HG03025 (cell line): ENCODE measurements around the gene KCNMA1.

Source experiments
- ATAC-seq: cut with Tn5 transposase; IDR thresholded peaks from one replicate; pipeline ENCODE4 v1.9.1; 2021; ENCODE audit warnings: mild to moderate bottlenecking, moderate library complexity; ENCODE audit not compliant: unreplicated experiment, low FRiP score

KCNMA1 gene

DNA sequence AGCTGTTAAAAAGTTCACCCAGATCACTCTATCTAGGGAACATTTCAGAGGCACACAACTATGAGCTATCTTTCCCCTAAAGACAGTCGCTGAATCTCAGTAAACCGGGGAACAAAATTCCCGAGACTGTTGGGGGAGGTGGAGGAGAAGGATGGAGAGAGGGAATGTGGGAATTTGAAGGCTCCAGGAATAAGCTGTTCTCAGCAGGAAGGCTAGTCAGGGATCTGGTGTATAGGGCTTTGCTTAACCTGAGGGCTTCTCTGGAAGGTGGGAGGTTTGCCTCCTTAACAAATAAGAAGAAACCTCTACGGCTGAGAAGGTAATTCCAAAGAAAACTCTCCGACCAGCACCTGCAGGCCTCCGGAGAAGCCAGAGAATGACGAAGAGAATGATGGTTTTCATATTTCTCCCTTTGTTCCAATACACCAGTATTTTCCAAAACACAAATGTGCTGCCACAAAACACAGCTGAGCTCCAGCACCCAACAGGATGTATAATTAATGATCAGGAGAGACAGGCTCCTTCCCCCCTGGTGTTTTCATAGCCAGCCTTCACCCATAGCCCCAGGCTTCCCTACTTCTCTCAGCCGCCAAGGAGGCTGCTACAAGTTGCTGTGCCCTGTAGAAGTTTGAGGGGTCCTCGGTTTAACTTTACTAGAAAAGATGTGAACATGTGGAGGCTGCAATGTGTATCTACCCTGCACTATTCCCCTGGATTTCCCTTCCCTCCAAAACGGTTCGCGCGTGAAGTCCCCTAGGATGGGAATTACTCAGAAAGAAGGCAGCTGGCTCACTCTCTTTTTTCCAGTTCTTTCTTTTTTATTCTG, 2.0 kb downstream of the KCNMA1 start:
- no peak for ATAC-seq

DNA sequence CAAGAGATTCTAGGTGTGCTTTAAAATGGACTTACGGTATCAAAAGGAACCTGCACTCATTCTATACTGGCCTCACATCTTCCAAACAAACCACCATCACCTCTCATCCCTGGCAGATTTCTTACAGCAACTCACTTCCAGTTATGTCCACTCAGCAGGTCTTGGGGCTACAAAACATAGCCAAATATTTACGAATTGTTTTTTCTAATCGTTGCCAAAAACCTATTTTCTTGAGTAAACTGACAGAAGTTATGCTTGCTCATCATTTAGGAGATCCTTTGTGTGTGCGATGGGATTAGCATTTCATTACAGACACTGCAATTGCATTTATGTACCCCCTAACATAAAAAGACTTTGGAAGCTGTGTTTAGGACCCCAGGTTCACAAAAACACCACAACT, 2.7 kb downstream of the KCNMA1 start:
- no peak for ATAC-seq

GRCh38 chr10:77633376-77633775, 4.2 kb downstream of the KCNMA1 start:
- no peak for ATAC-seq

GRCh38 chr10:77631241-77631640, 6.4 kb downstream of the KCNMA1 start:
- no peak for ATAC-seq

GRCh38 chr10:77630507-77630848, 7.1 kb downstream of the KCNMA1 start:
- no peak for ATAC-seq

DNA sequence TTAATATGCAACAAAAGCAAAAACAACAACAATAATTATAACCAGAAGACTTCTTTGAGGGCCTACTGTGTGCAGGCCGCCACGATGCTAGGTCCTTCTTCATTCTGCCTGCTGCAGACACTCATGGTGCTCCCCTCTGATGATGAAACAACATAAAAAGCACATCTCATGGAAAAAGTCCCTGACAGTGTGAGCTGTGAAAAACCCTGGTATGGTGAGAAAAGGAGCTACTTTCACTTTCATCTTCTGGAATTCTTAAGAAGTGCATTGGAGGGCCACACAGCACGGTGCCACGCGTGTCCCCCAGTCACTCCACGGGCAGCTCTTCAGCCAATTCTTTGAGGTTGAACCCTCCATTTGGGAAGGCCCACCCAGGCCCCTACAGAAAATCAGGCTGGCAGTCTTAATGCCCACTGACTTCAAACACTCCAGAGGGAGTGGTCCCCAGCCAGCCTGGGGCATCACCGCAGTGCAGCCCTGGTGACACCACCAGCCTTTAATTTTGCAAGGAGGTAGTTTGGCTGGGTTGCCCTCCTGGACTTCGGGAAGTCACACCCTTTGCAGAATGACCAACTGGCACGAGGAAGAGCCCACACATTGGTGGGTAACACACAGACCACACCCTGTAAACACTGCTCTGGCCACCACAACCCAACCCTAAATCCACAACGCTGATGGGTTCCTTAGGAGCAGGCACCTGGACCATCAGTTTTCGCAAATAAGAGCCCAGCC, 7.7 kb downstream of the KCNMA1 start:
- ATAC-seq, result no peak

- ATAC-seq, result no peak
Observed at GRCh38 chr10:77628906-77629730, 8.5 kb downstream of the KCNMA1 start.

DNA sequence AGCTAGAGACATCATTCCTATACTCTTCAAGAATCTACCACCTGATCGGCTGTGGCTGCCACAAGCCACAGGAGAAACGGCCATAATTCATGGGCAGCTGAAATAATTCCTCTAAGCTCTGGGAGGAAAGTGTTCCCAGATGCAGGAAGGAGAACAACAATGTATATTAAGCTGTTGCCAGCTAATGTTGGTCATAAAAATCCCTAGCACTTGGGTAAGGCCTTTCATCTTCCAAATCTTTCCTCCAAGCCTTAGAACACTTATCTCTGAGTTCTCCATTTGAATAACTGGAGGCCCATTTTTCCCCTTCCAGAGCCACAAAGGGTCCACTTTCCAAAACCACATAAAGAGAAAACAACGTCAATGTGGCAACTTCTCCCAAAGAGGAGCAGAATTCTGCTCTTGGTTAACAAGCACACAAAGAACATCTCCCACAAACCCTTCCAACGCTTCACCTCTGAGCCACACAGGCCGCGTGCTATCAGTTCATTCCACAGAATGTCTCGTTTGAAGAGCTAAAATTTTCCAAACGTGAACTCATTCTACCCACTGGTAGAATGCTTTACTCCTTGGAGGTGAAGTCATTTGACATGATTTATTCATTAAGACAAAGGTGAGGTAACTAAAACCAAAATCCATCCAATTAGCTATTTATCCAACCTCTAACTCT, 11.2 kb downstream of the KCNMA1 start:
- ATAC-seq, result no peak

GRCh38 chr10:77625379-77625778, 12.2 kb downstream of the KCNMA1 start:
- no peak for ATAC-seq

GRCh38 chr10:77622889-77623291, 14.7 kb downstream of the KCNMA1 start:
- peak; percentile 51 for ATAC-seq

DNA sequence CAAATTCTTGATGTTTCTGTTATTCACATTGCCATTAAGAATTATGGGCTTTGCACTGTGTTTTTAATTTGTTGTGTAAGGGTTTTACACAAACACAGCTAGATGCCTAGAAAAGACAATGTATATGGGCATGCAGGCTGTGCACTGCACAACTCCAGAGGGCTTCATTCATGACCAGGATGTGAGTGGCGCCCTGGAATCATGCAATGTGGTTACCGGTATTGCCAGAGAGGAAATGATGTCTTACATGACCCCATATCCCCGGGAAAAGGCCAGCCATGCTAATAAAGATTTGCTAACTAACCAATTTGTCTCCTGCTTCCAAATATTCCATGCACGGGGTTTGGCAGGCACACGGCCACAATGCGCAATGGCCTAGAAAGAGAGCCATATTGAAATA, 16.9 kb downstream of the KCNMA1 start:
- ATAC-seq, result no peak

GRCh38 chr10:77619964-77620703, 17.5 kb downstream of the KCNMA1 start:
- ATAC-seq, result no peak

DNA sequence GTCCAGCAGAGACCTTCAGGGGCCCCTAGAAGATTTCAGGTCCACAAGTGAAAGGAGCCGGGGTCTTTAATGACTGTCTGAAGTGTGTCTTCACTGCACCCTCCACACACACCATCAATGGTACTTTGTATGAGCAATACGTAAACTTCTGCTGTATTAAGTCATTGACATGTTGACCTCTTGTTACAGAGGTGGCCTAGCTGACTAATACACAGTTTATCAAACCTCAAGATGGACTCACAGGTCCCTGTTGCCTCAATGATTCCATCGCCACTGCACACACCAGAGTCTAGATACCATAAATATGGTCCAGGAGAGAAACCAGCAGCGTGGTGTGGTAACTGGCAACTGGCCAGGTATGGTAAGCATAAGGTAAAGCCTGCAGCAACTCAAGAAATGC, 19.5 kb downstream of the KCNMA1 start:
- ATAC-seq, result no peak

DNA sequence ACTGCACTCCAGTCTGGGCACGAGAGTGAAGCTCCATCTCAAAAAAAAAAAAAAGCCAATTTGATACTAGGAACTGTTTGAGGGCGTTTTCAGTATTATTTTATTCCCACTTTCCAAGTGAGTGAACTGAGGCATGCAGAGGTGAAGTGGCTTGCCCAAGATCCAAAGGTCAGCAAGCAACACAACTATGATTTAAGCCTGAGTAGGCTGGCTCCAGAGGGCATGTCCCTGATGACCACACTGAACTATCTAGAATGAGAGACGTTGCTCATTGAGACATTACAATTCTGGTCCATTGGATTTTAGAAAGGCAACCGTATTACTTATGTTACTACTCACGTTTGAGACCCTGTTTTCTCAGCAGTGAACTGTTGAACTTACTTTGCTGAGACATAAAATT, 20.8 kb downstream of the KCNMA1 start:
- no peak for ATAC-seq

DNA sequence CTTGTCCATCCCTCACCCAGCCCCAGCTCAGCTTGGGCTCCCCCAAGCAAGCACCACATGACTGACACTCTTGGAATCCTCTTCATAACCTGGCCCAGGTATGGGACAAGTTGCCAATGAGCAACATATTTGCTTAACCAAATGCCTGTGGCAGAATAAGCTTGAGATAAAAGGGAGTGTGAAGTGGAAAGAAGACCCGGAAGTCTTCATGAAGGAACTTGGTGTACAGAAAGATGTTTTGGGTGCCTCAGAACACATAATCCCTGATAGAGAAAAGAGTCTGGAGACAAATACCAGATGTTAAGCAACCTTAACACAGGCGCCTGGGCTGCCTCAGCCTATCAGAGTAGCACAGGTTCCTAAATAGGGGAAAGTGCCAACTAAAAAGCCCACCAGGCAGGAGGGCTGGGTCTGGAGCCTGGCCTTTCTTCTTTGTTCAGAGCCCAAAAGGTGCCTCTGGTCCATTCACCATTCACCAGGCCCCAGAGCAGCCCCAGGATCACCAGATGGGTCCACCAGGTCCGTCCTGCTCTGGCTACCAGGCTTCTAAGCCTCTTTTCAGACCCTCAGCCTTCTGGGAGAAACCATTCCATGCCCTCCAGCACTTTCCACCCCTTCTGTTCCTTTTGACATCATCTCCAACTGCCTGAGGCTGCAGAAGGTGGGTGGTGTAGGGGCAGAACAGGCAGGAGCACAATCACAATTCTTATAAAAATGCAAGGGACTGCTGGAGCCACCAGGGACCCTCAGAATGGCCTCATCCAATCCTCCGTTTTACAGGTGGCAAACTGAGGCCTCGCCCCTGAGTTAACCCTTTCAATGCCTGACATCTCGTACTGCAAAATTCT, 22.6 kb downstream of the KCNMA1 start:
- no peak for ATAC-seq

DNA sequence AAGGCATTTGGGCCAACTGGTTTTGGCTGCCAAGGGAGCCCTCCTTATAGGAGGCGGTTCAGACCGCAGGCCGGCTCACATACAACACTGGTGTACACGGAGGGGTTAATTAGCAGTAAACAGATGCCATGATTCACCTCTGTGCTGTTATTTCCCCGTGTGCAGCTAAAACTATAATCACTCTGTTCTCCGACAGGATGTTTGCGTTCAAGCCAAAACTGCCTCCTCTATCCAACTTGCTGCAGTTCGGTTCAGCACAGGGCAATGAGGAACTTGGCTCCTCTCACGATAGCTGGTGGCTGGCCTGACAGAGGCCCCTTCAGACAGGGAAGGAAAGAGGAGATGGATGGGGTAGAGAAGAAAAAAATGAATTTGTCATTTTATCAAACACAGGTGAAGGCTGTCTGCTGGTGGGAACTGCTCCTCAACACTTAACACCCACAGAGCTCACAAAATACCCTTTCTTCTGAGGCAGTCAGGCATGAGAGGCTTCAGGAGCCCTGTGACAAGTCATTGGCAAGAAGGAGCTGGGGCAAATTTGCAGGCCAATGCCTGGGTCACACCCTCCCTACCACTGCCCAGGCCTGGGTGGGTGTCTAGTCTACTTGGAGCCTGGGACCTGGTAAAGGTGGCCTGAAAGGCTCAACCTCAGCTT, 24.0 kb downstream of the KCNMA1 start:
- ATAC-seq, result no peak

DNA sequence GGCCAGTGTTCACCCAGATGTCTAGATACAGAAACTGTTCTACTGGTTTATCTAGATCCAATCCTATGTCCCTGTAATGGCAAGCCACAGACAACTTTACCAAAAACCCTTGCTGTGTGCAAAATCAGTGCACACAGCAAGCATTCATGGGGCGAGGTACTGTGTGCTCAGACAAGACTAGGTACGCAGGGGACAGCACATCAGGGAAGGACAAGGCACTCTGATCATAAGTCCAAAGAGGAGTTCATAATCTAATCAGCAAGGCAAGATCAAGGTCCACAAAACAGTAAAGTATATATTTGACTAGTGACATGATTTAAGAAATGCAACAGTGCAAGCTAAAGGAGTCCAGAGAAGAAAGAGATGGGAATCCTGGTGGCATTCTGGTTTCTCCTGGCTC, 25.9 kb downstream of the KCNMA1 start:
- ATAC-seq, result no peak

GRCh38 chr10:77611221-77611620, 26.4 kb downstream of the KCNMA1 start:
- ATAC-seq, result no peak
